PC-9 (cell line): Measurements from ENCODE around the gene PER3. TPM values are rescaled to one million over a fixed set of nuclear protein-coding genes. Genes with fewer than 3 reads are reported as not detected.

Source experiments
- BruUV-seq: library from RNA; stranded (reverse); fragments of 400-500 nt; replicated peaks from 2 replicates; lab custom pipeline; 2021; lab: Mats Ljungman, UMichigan
- CTCF ChIA-PET: fragments of 300-600 bp; sonication (Branson Sonifier 250); formaldehyde crosslinking; loops from one replicate; lab custom pipeline; 2022; ENCODE audit warnings: antibody characterized with exemption; lab: Charles Lee
- POLR2A ChIA-PET: fragments of 300-600 bp; sonication (Branson Sonifier 250); formaldehyde crosslinking; loops from one replicate; lab custom pipeline; 2022; ENCODE audit warnings: antibody characterized with exemption; ENCODE audit not compliant: unreplicated experiment; lab: Charles Lee
- DNase-seq, 2 experiments: peaks; one replicate each; pipeline versions ENCODE4 v3.0.0 to v3.0.0-alpha.2; 2015 to 2022; ENCODE audit warnings: mixed read lengths in 1 of 2
- H2AFZ ChIP-seq: fragments of 200-600 bp; sonication (generic); 2 replicates; pipeline ENCODE4 v1.8.1; 2017; ENCODE audit warnings: antibody characterized with exemption
- H3F3A ChIP-seq: fragments of 200-600 bp; sonication (generic); 2 replicates; pipeline ENCODE4 v1.8.1; 2017; ENCODE audit warnings: antibody characterized with exemption, mild to moderate bottlenecking, low read depth; ENCODE audit not compliant: insufficient read depth
- H3K27ac ChIP-seq: fragments of 200-600 bp; sonication (generic); 2 replicates; pipeline ENCODE4 v1.6.1; 2016; ENCODE audit warnings: mixed run types
- H3K27me3 ChIP-seq: fragments of 200-600 bp; sonication (generic); 2 replicates; pipeline ENCODE4 v1.6.1; 2016; ENCODE audit warnings: low read depth, mixed run types; ENCODE audit not compliant: insufficient read depth
- H3K36me3 ChIP-seq: fragments of 200-600 bp; sonication (generic); 2 replicates; pipeline ENCODE4 v1.6.1; 2016; ENCODE audit warnings: low read depth, mixed run types
- H3K4me1 ChIP-seq: fragments of 200-600 bp; sonication (generic); replicated peaks from 2 replicates; pipeline ENCODE4 v1.6.1; 2016; ENCODE audit warnings: mixed run types; ENCODE audit not compliant: insufficient read depth
- H3K4me2 ChIP-seq: fragments of 200-600 bp; sonication (generic); 2 replicates; pipeline ENCODE4 v1.6.1; 2017; ENCODE audit warnings: mixed run types
- H3K4me3 ChIP-seq: fragments of 200-600 bp; sonication (generic); 2 replicates; pipeline ENCODE4 v1.6.1; 2016; ENCODE audit warnings: mixed run types
- H3K79me2 ChIP-seq: fragments of 200-600 bp; sonication (generic); 2 replicates; pipeline ENCODE4 v1.6.1; 2017; ENCODE audit warnings: low read depth, mixed run types
- H3K9me2 ChIP-seq: fragments of 200-600 bp; sonication (generic); 2 replicates; pipeline ENCODE4 v1.8.1; 2017; ENCODE audit warnings: mild to moderate bottlenecking; ENCODE audit not compliant: insufficient read depth
- H3K9me3 ChIP-seq: fragments of 200-600 bp; sonication (generic); 2 replicates; pipeline ENCODE4 v1.8.1; 2016; ENCODE audit warnings: low read depth; ENCODE audit not compliant: insufficient read depth
- H4K20me1 ChIP-seq: fragments of 200-600 bp; sonication (generic); 2 replicates; pipeline ENCODE4 v1.8.1; 2017; ENCODE audit not compliant: insufficient read depth
- EZH2 ChIP-seq: fragments of 200-600 bp; sonication (generic); IDR thresholded peaks from 2 replicates; pipeline ENCODE4 v1.8.0; 2017; ENCODE audit warnings: antibody characterized with exemption, low read depth
- intact Hi-C: fragments of 100-400 bp; cut with micrococcal nuclease; formaldehyde crosslinking; loops from one replicate; pipeline ENCODE4 v1.10.0; 2022; ENCODE audit not compliant: unreplicated experiment
- total RNA-seq: library from RNA; stranded (reverse); gene quantifications from 2 replicates; pipeline ENCODE4 v1.2.3, GENCODE V29; 2021
- TF ChIP-seq, protein P1 (sequence below): fragments of 200-600 bp; sonication (generic); conservative IDR thresholded peaks from 2 replicates; pipeline ENCODE4 v1.6.1; 2017; ENCODE audit warnings: mixed run types, antibody characterized with exemption, mild to moderate bottlenecking, moderate library complexity

PER3 gene
- total RNA-seq, 1 experiment from 2014 or later, result 25.1 TPM

GRCh38 chr1:7853684-7854026, 69.6 kb downstream of the PER3 start:
- H3K79me2 ChIP-seq, result no peaks in the 10 kb centered on the region
- H3K4me3 ChIP-seq, result no peak overlapping the region
- no peaks in the 10 kb centered on the region for H3K36me3 ChIP-seq
- H2AFZ ChIP-seq, result no peak overlapping the region
- no peaks in the 10 kb centered on the region for H4K20me1 ChIP-seq
- no peak for DNase-seq
- no peak overlapping the region for H3K4me2 ChIP-seq
- H3K27me3 ChIP-seq, result no peaks in the 10 kb centered on the region
- no peak overlapping the region for H3K27ac ChIP-seq
- BruUV-seq, result no TSS peak
- intact Hi-C loops, result no loop called here
- TF ChIP-seq, protein P1, sequence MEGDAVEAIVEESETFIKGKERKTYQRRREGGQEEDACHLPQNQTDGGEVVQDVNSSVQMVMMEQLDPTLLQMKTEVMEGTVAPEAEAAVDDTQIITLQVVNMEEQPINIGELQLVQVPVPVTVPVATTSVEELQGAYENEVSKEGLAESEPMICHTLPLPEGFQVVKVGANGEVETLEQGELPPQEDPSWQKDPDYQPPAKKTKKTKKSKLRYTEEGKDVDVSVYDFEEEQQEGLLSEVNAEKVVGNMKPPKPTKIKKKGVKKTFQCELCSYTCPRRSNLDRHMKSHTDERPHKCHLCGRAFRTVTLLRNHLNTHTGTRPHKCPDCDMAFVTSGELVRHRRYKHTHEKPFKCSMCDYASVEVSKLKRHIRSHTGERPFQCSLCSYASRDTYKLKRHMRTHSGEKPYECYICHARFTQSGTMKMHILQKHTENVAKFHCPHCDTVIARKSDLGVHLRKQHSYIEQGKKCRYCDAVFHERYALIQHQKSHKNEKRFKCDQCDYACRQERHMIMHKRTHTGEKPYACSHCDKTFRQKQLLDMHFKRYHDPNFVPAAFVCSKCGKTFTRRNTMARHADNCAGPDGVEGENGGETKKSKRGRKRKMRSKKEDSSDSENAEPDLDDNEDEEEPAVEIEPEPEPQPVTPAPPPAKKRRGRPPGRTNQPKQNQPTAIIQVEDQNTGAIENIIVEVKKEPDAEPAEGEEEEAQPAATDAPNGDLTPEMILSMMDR, result no peak
- no peak for TF ChIP-seq EZH2
- POLR2A ChIA-PET, result no interaction called here
- H3F3A ChIP-seq, result no peaks in the 10 kb centered on the region
- H3K9me2 ChIP-seq, result no peaks in the 10 kb centered on the region
- no peaks in the 10 kb centered on the region for H3K4me1 ChIP-seq
- no peaks in the 10 kb centered on the region for H3K9me3 ChIP-seq
- CTCF ChIA-PET, result interaction anchor here (0.5 kb wide), 1 partner anchor 76 kb away, joined by 6 read pairs; no protein-coding TSS in a partner anchor

GRCh38 chr1:7856345-7856744, 72.3 kb downstream of the PER3 start:
- no peaks in the 10 kb centered on the region for H3K79me2 ChIP-seq
- H2AFZ ChIP-seq, result no peak overlapping the region
- TF ChIP-seq, protein P1, result no peak
- no peak for TF ChIP-seq EZH2
- intact Hi-C loops, result no loop called here
- no peak for DNase-seq
- H3K27ac ChIP-seq, result no peak overlapping the region
- no peaks in the 10 kb centered on the region for H3K9me3 ChIP-seq
- H3K36me3 ChIP-seq, result no peaks in the 10 kb centered on the region
- H4K20me1 ChIP-seq, result no peaks in the 10 kb centered on the region
- ChIA-PET CTCF (no interaction called here), POLR2A (no interaction called here)
- no TSS peak for BruUV-seq
- H3K4me1 ChIP-seq, result no peaks in the 10 kb centered on the region
- no peaks in the 10 kb centered on the region for H3K9me2 ChIP-seq
- no peak overlapping the region for H3K4me3 ChIP-seq
- H3F3A ChIP-seq, result no peaks in the 10 kb centered on the region
- H3K4me2 ChIP-seq, result no peak overlapping the region
- H3K27me3 ChIP-seq, result no peaks in the 10 kb centered on the region

- no peaks in the 10 kb centered on the region for H3K4me1 ChIP-seq
- no peak for DNase-seq
- no peaks in the 10 kb centered on the region for H3K9me3 ChIP-seq
- POLR2A ChIA-PET, result no interaction called here
- H3K9me2 ChIP-seq, result no peaks in the 10 kb centered on the region
- intact Hi-C loops, result no loop called here
- no peaks in the 10 kb centered on the region for H4K20me1 ChIP-seq
- H3K4me2 ChIP-seq, result no peak overlapping the region
- CTCF ChIA-PET, result no interaction called here
- H3K79me2 ChIP-seq, result no peaks in the 10 kb centered on the region
- TF ChIP-seq EZH2, result no peak
- TF ChIP-seq, protein P1, result no peak
- no peaks in the 10 kb centered on the region for H3F3A ChIP-seq
- no peak overlapping the region for H3K27ac ChIP-seq
- H3K4me3 ChIP-seq, result no peak overlapping the region
- no TSS peak for BruUV-seq
- H3K36me3 ChIP-seq, result no peaks in the 10 kb centered on the region
- H3K27me3 ChIP-seq, result no peaks in the 10 kb centered on the region
- H2AFZ ChIP-seq, result no peak overlapping the region
Observed at GRCh38 chr1:7857000-7857399, 72.9 kb downstream of the PER3 start.
